IMR-90 (cell line): ENCODE measurements around the gene RHAG. TPM values are rescaled to one million over a fixed set of nuclear protein-coding genes. Genes with fewer than 3 reads are reported as not detected.

ENCODE experiments used
- ATAC-seq: fragments of 200-7000 bp; cut with Tn5 transposase; 2 replicates; pipeline ENCODE4 v1.9.1; 2020; ENCODE audit warnings: low read depth, mild to moderate bottlenecking, moderate library complexity
- BruUV-seq: library from RNA; stranded (reverse); fragments of 400-500 nt; replicated peaks from 2 replicates; lab custom pipeline; 2021; lab: Mats Ljungman, UMichigan
- CTCF ChIA-PET: fragments of 300-600 bp; formaldehyde crosslinking; extraction: SDS; loops from one replicate; lab custom pipeline; 2021; ENCODE audit warnings: antibody characterized with exemption; lab: Yijun Ruan, JAX
- POLR2A ChIA-PET: fragments of 300-600 bp; sonication (Branson Sonifier 250); formaldehyde crosslinking; loops from one replicate; lab custom pipeline; 2022; ENCODE audit warnings: antibody characterized with exemption; ENCODE audit not compliant: unreplicated experiment; lab: Charles Lee
- DNase-seq: peaks from one replicate; pipeline ENCODE4 v3.0.0; 2013
- H2AFZ ChIP-seq: replicated peaks from 2 replicates; pipeline ENCODE3; 2013; ENCODE audit warnings: low read length, mild to moderate bottlenecking; ENCODE audit not compliant: poor library complexity
- H2AK5ac ChIP-seq: 2 replicates; pipeline ENCODE4 v1.6.1; 2013; ENCODE audit warnings: low read depth, low read length, inconsistent platforms
- H2AK9ac ChIP-seq: replicated peaks from 2 replicates; pipeline ENCODE3; 2013; ENCODE audit warnings: mild to moderate bottlenecking, low read depth, low read length, moderate library complexity; ENCODE audit not compliant: poor library complexity
- H2BK120ac ChIP-seq: 2 replicates; pipeline ENCODE4 v1.6.1; 2013; ENCODE audit warnings: low read depth, low read length, inconsistent platforms
- H2BK15ac ChIP-seq: 3 replicates; pipeline ENCODE4 v1.6.1; 2013; ENCODE audit warnings: low read depth, low read length, inconsistent platforms
- H2BK20ac ChIP-seq: 2 replicates; pipeline ENCODE4 v1.6.1; 2013; ENCODE audit warnings: low read depth, mild to moderate bottlenecking, inconsistent platforms, low read length, moderate library complexity
- H2BK5ac ChIP-seq: 2 replicates; pipeline ENCODE4 v1.6.1; 2013; ENCODE audit warnings: mild to moderate bottlenecking, low read depth, low read length, inconsistent platforms; ENCODE audit not compliant: poor library complexity, severe bottlenecking
- H3K14ac ChIP-seq: replicated peaks from 2 replicates; pipeline ENCODE4 v1.6.1; 2013; ENCODE audit warnings: low read depth, low read length, inconsistent platforms
- H3K18ac ChIP-seq: 2 replicates; pipeline ENCODE4 v1.6.1; 2013; ENCODE audit warnings: low read depth, low read length, control low read depth
- H3K23ac ChIP-seq: 2 replicates; pipeline ENCODE4 v1.6.1; 2013; ENCODE audit warnings: low read depth, low read length, inconsistent platforms
- H3K27ac ChIP-seq: 2 replicates; pipeline ENCODE4 v1.5.1; 2013; ENCODE audit warnings: mild to moderate bottlenecking, control low read depth, low read length; ENCODE audit not compliant: insufficient read depth
- H3K27me3 ChIP-seq: 2 replicates; pipeline ENCODE4 v1.6.1; 2013; ENCODE audit warnings: low read length; ENCODE audit not compliant: control insufficient read depth, insufficient read depth
- H3K36me3 ChIP-seq: 2 replicates; pipeline ENCODE4 v1.6.1; 2013; ENCODE audit warnings: low read length, mixed read lengths; ENCODE audit not compliant: control insufficient read depth, insufficient read depth
- H3K4ac ChIP-seq: 2 replicates; pipeline ENCODE4 v1.6.1; 2013; ENCODE audit warnings: low read depth, low read length, inconsistent platforms
- H3K4me1 ChIP-seq: 2 replicates; pipeline ENCODE4 v1.6.1; 2013; ENCODE audit warnings: low read length, mixed read lengths; ENCODE audit not compliant: control insufficient read depth, insufficient read depth
- H3K4me2 ChIP-seq: 2 replicates; pipeline ENCODE4 v1.6.1; 2013; ENCODE audit warnings: low read depth, mild to moderate bottlenecking, control low read depth, low read length, moderate library complexity
- H3K4me3 ChIP-seq: 2 replicates; pipeline ENCODE4 v1.5.1; 2013; ENCODE audit warnings: low read depth, mild to moderate bottlenecking, control low read depth, low read length, moderate library complexity; ENCODE audit not compliant: insufficient read depth
- H3K56ac ChIP-seq: 2 replicates; pipeline ENCODE4 v1.6.1; 2013; ENCODE audit warnings: low read length, inconsistent platforms; ENCODE audit not compliant: insufficient read depth; ENCODE audit errors: extremely low read depth
- H3K79me1 ChIP-seq, 2 experiments: 2 replicates each; pipeline ENCODE4 v1.6.1; 2013; ENCODE audit warnings: low read length in 2 of 2, inconsistent platforms in 1 of 2, low read depth in 1 of 2
- H3K9ac ChIP-seq: 2 replicates; pipeline ENCODE4 v1.6.1; 2013; ENCODE audit warnings: low read depth, low read length, control low read depth
- H3K9me1 ChIP-seq: 2 replicates; pipeline ENCODE4 v1.6.1; 2013; ENCODE audit warnings: low read length, inconsistent platforms; ENCODE audit not compliant: insufficient read depth
- H3K9me3 ChIP-seq: 2 replicates; pipeline ENCODE4 v1.6.1; 2013; ENCODE audit warnings: low read length; ENCODE audit not compliant: control insufficient read depth, insufficient read depth
- H4K20me1 ChIP-seq: 2 replicates; pipeline ENCODE4 v1.6.1; 2013; ENCODE audit warnings: low read length, inconsistent platforms; ENCODE audit not compliant: insufficient read depth
- H4K5ac ChIP-seq: 2 replicates; pipeline ENCODE4 v1.6.1; 2013; ENCODE audit warnings: mild to moderate bottlenecking, low read depth, low read length, control low read depth
- H4K8ac ChIP-seq, 2 experiments: 2 replicates each; pipeline ENCODE4 v1.6.1; 2013; ENCODE audit warnings: low read depth in 2 of 2, low read length in 2 of 2, control low read depth in 1 of 2, inconsistent platforms in 1 of 2
- H4K91ac ChIP-seq: 2 replicates; pipeline ENCODE4 v1.6.1; 2013; ENCODE audit warnings: low read depth, low read length, inconsistent platforms; ENCODE audit not compliant: insufficient read depth
- BHLHE40 ChIP-seq: fragments of 150-350 bp; IDR thresholded peaks from 2 replicates; pipeline ENCODE4 v1.6.1; 2016; ENCODE audit warnings: mild to moderate bottlenecking, low read depth, low read length
- CEBPB ChIP-seq: IDR thresholded peaks from 2 replicates; pipeline ENCODE4 v1.6.1; 2012; ENCODE audit warnings: low read depth, low read length, improper control_type of control experiment
- CHD1 ChIP-seq: IDR thresholded peaks from 2 replicates; pipeline ENCODE4 v1.6.1; 2012; ENCODE audit warnings: low read depth, low read length, improper control_type of control experiment
- CTCF ChIP-seq: conservative IDR thresholded peaks from 2 replicates; pipeline ENCODE4 v1.5.1; 2012; ENCODE audit warnings: mild to moderate bottlenecking, low read depth, low read length, improper control_type of control experiment
- FOS ChIP-seq: fragments of 150-350 bp; IDR thresholded peaks from 2 replicates; pipeline ENCODE4 v1.6.1; 2016; ENCODE audit warnings: low read depth, low read length
- MAFK ChIP-seq: IDR thresholded peaks from 2 replicates; pipeline ENCODE4 v1.6.1; 2012; ENCODE audit warnings: low read depth, low read length, improper control_type of control experiment
- MAZ ChIP-seq: IDR thresholded peaks from 2 replicates; pipeline ENCODE4 v1.6.1; 2012; ENCODE audit warnings: low read depth, mild to moderate bottlenecking, low read length, improper control_type of control experiment, moderate library complexity, borderline replicate concordance
- MXI1 ChIP-seq: IDR thresholded peaks from 2 replicates; pipeline ENCODE4 v1.6.1; 2012; ENCODE audit warnings: low read depth, mild to moderate bottlenecking, low read length, moderate library complexity, borderline replicate concordance
- NFE2L2 ChIP-seq: fragments of 150-350 bp; IDR thresholded peaks from 2 replicates; pipeline ENCODE4 v1.6.1; 2016; ENCODE audit warnings: low read depth, mild to moderate bottlenecking, low read length
- RAD21 ChIP-seq: IDR thresholded peaks from 2 replicates; pipeline ENCODE4 v1.6.1; 2012; ENCODE audit warnings: low read length, improper control_type of control experiment
- RCOR1 ChIP-seq: IDR thresholded peaks from 2 replicates; pipeline ENCODE4 v1.6.1; 2012; ENCODE audit warnings: mild to moderate bottlenecking, low read length, improper control_type of control experiment; ENCODE audit not compliant: insufficient replicate concordance
- RFX5 ChIP-seq: IDR thresholded peaks from 2 replicates; pipeline ENCODE4 v1.8.0; 2012; ENCODE audit warnings: low read depth, mild to moderate bottlenecking, low read length, moderate library complexity
- SMC3 ChIP-seq: fragments of 150-350 bp; IDR thresholded peaks from 2 replicates; pipeline ENCODE4 v1.6.1; 2016; ENCODE audit warnings: low read depth, mild to moderate bottlenecking, antibody characterized with exemption, low read length, moderate library complexity
- USF2 ChIP-seq: fragments of 150-350 bp; IDR thresholded peaks from 2 replicates; pipeline ENCODE4 v1.6.1; 2017; ENCODE audit warnings: mild to moderate bottlenecking, antibody characterized with exemption, low read length, low read depth
- WGBS, 2 experiments: methylation state at CpG; one replicate each; pipeline versions ENCODE4 v1.1.5 to v1.1.7; 2013; ENCODE audit warnings: missing lambda C conversion rate in 2 of 2; ENCODE audit not compliant: insufficient read length in 1 of 2; ENCODE audit errors: extremely low coverage in 2 of 2; 5-methylcytosine and 5-hydroxymethylcytosine counted together
- dilution Hi-C: fragments of 300-500 bp; cut with HindIII; formaldehyde crosslinking; loops from one replicate; pipeline ENCODE4 v1.14.3; 2018; ENCODE audit warnings: low sequenced_read_pairs; ENCODE audit not compliant: unreplicated experiment
- in situ Hi-C: fragments of 300-500 bp; cut with MboI; formaldehyde crosslinking; loops from 3 replicates; pipeline ENCODE4 v1.14.3; 2019; ENCODE audit warnings: low sequenced_read_pairs, inconsistent platforms, mixed read lengths
- intact Hi-C: fragments of 100-400 bp; cut with micrococcal nuclease; formaldehyde crosslinking; loops from 2 replicates; pipeline ENCODE4 v1.10.0; 2022
- polyA plus RNA-seq, 3 experiments: library from polyadenylated mRNA; depleted of rRNA; stranded (reverse); fragments of >200 nt; gene quantifications; 2 replicates each; pipeline ENCODE4 v1.2.3, GENCODE V29; 2012; ENCODE audit warnings: low replicate concordance in 1 of 3
- total RNA-seq: library from RNA; depleted of rRNA; stranded (reverse); fragments of >200 nt; gene quantifications from 2 replicates; pipeline ENCODE4 v1.2.3, GENCODE V29; 2012

Gene RHAG
- total and polyA plus RNA-seq, 2 of the 4 experiments (the other 2 are of a cell fraction), result not detected

DNA sequence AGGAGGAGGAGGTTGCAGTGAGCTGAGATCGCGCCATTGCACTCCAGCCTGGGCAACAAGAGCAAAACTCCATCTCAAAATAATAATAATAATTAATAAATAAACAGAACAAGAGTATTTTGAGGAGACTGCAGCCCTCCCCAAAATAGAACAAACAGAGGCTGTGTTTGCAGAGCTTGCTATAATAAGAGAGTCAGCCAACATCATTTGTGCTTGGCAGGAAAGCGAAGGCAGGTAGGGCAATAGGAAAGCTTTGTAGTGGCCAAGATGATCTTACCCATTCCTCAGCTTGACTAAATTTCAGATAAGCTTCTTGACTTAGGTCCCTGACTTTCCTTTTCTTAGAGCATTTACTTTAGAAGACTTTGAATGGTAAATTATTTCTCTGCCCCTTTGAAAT, 79.5 kb downstream of the RHAG start:
- intact Hi-C loops (no loop called here), in situ Hi-C loops (no loop called here), dilution Hi-C loops (no loop called here)
- CTCF ChIA-PET, result no interaction called here
- Histone ChIP-seq H2BK120ac (no peak overlapping the region), H3K79me1 (no peaks in the 10 kb centered on the region), H2BK20ac (no peak overlapping the region), H3K9ac (no peak overlapping the region), H2BK5ac (no peak overlapping the region), H3K4me2 (no peak overlapping the region), H3K9me1 (no peaks in the 10 kb centered on the region), H3K4me1 (no peaks in the 10 kb centered on the region), H2AK5ac (no peak overlapping the region), H2AFZ (no peak overlapping the region), H3K4ac (no peak overlapping the region), H3K14ac (no peak overlapping the region), H3K56ac (no peak overlapping the region), H3K27me3 (peaks cover 2% of the 10 kb centered on the region; the same call in 1 of the 2 replicates), H3K9me3 (no peaks in the 10 kb centered on the region), H4K5ac (no peak overlapping the region), H3K18ac (no peak overlapping the region), H4K91ac (no peak overlapping the region), H3K23ac (no peak overlapping the region), H3K4me3 (no peak overlapping the region), H4K8ac (no peak overlapping the region), H3K36me3 (no peaks in the 10 kb centered on the region), H4K20me1 (no peaks in the 10 kb centered on the region), H2AK9ac (no peak overlapping the region), H3K27ac (no peak overlapping the region), H2BK15ac (no peak overlapping the region)
- no peak for TF ChIP-seq NFE2L2
- no peak for TF ChIP-seq SMC3
- no peak for TF ChIP-seq MAZ
- no peak for TF ChIP-seq CTCF
- no peak for TF ChIP-seq RAD21
- no peak for TF ChIP-seq RCOR1
- TF ChIP-seq MAFK, result no peak
- TF ChIP-seq USF2, result no peak
- TF ChIP-seq RFX5, result no peak
- no peak for TF ChIP-seq MXI1
- TF ChIP-seq CHD1, result no peak
- no peak for TF ChIP-seq FOS
- TF ChIP-seq CEBPB, result no peak
- no peak for TF ChIP-seq BHLHE40
- no TSS peak for BruUV-seq
- POLR2A ChIA-PET, result interaction anchor here (0.6 kb wide), 1 partner anchor 30 kb away, joined by 6 read pairs; no protein-coding TSS in a partner anchor
- no CpG with 5 or more reads among the region's 3 CpGs for WGBS, 2 experiments
- ATAC-seq (no peak), DNase-seq (no peak)
